NCI-H146 treated with DMSO at 0.1 percent for 48 hours (cell line): Measurements from ENCODE around the gene CDH13.

Experiments
- DNase-seq: peaks from one replicate; lab custom pipeline; 2025; ENCODE audit not compliant: unreplicated experiment; lab: John Stamatoyannopoulos, UW

The CDH13 gene

GRCh38 chr16:82776470-82777146, 149.8 kb downstream of the CDH13 start:
- no peak for DNase-seq

GRCh38 chr16:82782715-82783251, 156.0 kb downstream of the CDH13 start:
- DNase-seq = no peak

GRCh38 chr16:82783933-82784572, 157.3 kb downstream of the CDH13 start:
- no peak for DNase-seq

GRCh38 chr16:82784573-82784968, 157.8 kb downstream of the CDH13 start:
- DNase-seq = no peak

GRCh38 chr16:82788225-82788624, 161.5 kb downstream of the CDH13 start:
- DNase-seq = no peak

- DNase-seq = no peak
Observed at GRCh38 chr16:82788919-82789318, 162.2 kb downstream of the CDH13 start.

GRCh38 chr16:82792693-82793092, 165.9 kb downstream of the CDH13 start:
- no peak for DNase-seq

- no peak for DNase-seq
Observed at GRCh38 chr16:82793528-82794245, 166.9 kb downstream of the CDH13 start.

GRCh38 chr16:82796047-82796446, 169.3 kb downstream of the CDH13 start:
- DNase-seq = no peak

- no peak for DNase-seq
Observed at GRCh38 chr16:82801361-82801760, 174.6 kb downstream of the CDH13 start.

GRCh38 chr16:82805866-82806265, 179.1 kb downstream of the CDH13 start:
- DNase-seq = no peak

- DNase-seq = no peak
Observed at GRCh38 chr16:82807311-82807710, 180.5 kb downstream of the CDH13 start.

GRCh38 chr16:82808036-82808435, 181.3 kb downstream of the CDH13 start:
- DNase-seq = no peak

- DNase-seq = no peak
Observed at GRCh38 chr16:82810077-82810476, 183.3 kb downstream of the CDH13 start.

GRCh38 chr16:82814059-82814458, 187.3 kb downstream of the CDH13 start:
- no peak for DNase-seq

- no peak for DNase-seq
Observed at GRCh38 chr16:82819286-82819685, 192.5 kb downstream of the CDH13 start.

GRCh38 chr16:82820855-82821254, 194.1 kb downstream of the CDH13 start:
- DNase-seq = no peak

- DNase-seq = no peak
Observed at GRCh38 chr16:82824408-82824807, 197.6 kb downstream of the CDH13 start.

- DNase-seq = no peak
Observed at GRCh38 chr16:82829301-82829700, 202.5 kb downstream of the CDH13 start.

- DNase-seq = no peak
Observed at GRCh38 chr16:82830944-82831343, 204.2 kb downstream of the CDH13 start.

- no peak for DNase-seq
Observed at GRCh38 chr16:82832821-82833220, 206.1 kb downstream of the CDH13 start.
